Measurements from ENCODE around the gene LCP1.
"Not testable (repeated sequence)": the region's sequence is repeated elsewhere in the genome, so short reads cannot be mapped to it uniquely, and the experiment has no call there.

Gene LCP1

DNA sequence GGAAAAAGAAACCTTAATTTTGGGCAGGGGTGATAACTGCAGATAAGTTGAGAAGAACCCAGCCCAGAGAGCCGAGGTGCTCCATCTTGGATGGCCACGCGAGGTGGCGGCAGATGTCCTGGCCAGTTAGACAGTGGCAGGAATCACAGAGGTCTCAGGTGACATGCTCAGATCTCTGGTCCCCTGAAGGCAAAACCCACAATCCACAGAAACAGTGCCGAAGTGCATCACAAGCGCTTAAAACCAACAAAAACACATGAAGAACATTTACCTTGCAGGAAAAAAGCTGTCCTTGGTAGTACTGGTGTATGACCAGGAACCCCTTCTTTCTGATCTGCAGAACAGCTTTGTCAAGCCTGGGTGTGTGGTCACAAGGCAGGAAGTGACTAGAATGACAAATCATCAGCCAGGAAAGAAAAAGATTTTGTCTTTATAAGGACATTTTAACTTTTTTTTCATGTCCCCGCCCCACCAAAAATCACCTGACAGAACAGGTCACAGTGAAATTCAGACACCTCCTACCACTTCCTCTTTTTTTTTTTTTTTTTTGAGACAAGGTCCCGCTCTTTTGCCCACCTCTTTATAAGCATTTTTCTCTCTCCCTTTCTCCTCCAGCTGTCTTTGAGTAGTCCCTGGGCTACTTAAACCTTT is at the start of gene LCP1:
Gene LCP1 (minus strand): TSS at position 338 of the 651 bp plus-strand sequence. CDS start 22,515 bp downstream, outside the sequence.
- DNase-seq: peak; percentile 90

GRCh38 chr13:46229251-46229650 is 47.3 kb upstream of the LCP1 start:
- no peak for DNase-seq

DNA sequence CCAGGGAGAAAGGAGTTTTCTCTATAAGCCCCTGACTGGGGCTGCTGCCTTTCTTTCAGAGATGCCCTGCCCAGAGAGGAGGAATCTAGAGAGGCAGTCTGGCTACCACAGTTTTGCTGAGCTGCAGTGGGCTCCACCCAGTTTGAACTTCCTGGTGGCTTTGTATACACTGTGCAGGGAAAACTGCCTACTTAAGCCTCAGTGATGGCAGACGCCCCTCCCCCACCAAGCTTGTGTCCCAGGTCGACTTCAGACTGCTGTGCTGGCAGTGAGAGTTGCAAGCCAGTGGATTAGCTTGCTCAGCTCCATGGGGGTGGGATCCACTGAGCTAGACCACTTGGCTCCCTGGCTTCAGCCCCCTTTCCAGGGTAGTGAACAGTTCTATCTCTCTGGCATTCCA is 38.3 kb upstream of the LCP1 start:
- DNase-seq: not testable (repeated sequence)

DNA sequence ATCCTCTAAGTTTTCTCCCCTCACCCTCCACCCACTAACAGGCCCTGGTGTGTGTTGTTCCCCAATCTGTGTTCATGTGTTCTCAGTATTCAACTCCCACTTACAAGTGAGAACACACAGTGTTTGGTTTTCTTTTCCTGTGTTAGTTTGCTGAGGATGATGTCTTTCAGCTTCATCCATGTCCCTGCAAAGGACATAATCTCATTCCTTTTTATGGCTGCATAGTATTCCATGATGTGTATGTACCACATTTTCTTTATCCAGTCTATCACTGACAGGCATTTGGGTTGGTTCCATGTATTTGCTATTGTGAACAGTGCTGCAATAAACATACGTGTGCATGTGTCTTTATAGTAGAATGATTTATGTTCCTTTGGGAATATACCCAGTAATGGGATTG is 32.8 kb upstream of the LCP1 start:
- DNase-seq: not testable (repeated sequence)

GRCh38 chr13:46213242-46213641 is 31.3 kb upstream of the LCP1 start:
- no peak for DNase-seq

DNA sequence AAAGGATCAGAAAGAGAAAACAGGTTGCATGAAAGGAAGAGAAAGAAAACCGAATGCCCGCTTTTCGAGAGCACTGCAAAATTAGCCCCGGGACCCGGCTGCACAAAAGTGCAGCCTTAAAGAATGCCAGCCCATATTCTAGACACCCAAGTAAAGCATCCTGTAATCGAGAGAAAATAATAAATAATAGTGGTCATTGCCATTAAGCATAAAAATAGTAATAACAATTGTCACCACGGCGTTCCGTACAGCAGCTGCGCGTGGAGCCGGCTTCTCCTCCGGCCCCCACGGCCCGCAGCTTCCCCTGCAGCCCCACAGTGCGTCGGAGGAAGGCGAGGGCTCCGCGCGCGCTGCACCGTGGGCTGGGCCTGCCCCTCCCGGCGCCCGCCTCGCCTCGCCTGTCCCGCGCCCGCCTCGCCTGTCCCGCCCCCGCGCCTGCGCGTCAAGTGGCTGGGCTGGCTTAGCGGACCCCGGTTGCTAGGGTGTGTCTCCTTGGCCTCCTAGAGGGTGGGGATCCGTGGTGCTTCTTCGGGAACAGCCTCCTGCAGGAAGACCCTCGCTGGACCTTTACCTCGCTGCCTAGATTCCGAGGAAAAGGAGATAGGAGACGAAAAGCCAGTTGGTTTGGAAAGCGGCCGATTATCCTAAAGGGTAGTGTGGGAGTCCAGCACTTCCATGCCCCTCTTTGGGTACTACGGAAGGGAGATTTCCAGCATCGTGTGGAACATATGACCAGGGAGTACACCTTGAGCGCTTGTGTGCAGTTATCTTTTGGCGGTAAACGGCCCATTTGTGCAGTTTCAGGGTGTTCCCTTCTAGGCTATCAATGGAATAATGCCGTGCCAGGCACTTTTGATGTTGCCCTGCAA is 29.7 kb upstream of the LCP1 start, which contains the start of gene LRRC63:
Gene LRRC63 (plus strand): TSS at position 446 of the 869 bp plus-strand sequence. CDS start 1,107 bp downstream, outside the sequence.
- peak; percentile 85 for DNase-seq

- peak; percentile 52 for DNase-seq
Observed at GRCh38 chr13:46211116-46211482, 29.1 kb upstream of the LCP1 start.

GRCh38 chr13:46210362-46211083 is 28.5 kb upstream of the LCP1 start:
- no peak for DNase-seq

GRCh38 chr13:46207828-46208227 is 25.9 kb upstream of the LCP1 start:
- no peak for DNase-seq

- DNase-seq: no peak
Observed at GRCh38 chr13:46206143-46206542, 24.2 kb upstream of the LCP1 start.

DNA sequence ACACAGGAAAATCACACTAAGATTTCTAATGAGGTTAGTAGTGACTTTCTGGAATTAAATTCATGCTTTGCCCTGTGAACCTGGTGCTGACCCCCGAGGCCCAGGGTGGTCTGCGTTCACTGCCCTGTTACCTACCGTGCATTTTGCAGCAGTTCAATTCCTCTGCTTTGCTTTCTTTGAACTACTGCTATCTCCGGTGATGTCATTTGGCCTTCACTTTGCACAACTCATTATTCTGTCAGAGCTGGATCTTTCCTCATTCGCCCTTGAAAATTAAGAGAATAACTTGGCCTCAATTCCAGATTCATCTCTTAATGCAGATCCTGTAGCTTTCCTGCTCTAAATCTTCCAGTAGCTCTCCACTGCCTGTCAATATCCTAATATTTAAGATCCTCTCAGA is 21.0 kb upstream of the LCP1 start:
- no peak for DNase-seq

DNA sequence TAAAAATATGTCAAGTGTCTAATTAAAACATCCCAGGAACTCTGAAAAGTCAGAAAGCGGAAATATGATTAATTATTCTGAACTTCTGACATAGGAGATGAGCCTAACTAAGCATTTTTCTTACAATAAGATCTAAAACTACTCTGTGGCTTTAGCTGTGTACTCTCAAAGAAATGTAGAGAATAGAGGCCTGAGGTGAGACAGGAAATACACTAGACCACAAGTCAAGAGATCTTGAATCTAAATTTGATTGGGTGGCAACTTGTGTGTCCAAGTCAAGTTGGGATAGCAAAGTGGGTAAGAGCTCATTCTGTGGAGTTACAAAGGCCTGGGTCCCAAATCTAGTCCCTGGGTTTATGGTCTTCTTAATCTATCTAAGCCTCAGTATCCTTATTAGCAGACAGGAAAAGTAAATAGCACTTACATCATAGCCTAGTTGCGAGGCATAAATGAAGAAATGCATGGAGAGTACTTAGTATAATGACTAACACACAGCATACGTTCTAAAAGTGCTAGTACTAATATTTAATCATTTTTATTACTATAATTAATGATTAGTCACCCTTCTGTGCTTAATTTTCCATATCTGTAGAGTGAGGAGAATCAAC is 20.3 kb upstream of the LCP1 start:
- DNase-seq: no peak

- DNase-seq: no peak
Observed at GRCh38 chr13:46198696-46199193, 16.8 kb upstream of the LCP1 start.

DNA sequence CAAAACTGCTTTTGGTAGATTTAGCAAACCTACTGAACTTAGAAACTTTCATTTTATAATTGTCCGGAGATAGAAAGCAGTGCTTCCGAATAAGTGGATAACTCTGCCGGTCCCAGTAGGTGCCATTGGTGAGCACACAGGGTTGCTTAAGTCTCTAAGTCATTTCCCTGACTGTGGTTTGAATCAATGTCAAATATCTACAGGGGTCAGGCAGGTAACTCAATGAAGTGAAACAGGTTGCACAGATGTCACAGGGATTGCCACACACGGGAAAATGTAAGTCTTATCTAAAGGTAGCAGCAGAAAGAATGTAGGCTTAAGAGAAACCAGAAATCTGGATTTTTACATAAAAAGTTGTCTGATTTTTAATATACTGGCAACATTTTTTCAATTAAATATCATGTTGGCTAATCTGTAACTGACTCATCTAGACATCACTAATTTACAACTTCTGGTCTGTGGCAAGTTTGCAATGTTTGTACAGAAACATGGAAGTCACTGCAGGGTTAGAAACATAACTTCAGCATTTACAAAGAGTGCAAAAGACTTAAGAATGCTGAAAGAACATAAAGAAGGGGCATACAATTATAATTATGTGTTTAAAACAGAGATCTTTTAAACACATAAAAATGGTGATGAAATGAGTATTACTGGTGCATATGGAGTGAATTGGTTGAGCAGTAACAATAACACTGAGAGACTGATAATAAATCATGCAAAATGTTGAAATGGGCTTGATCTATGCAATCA is 15.5 kb upstream of the LCP1 start:
- DNase-seq: no peak

- no peak for DNase-seq
Observed at GRCh38 chr13:46195016-46195415, 13.0 kb upstream of the LCP1 start.

- DNase-seq: no peak
Observed at GRCh38 chr13:46192412-46192811, 10.4 kb upstream of the LCP1 start.

- no peak for DNase-seq
Observed at GRCh38 chr13:46185634-46186033, 3.7 kb upstream of the LCP1 start.

DNA sequence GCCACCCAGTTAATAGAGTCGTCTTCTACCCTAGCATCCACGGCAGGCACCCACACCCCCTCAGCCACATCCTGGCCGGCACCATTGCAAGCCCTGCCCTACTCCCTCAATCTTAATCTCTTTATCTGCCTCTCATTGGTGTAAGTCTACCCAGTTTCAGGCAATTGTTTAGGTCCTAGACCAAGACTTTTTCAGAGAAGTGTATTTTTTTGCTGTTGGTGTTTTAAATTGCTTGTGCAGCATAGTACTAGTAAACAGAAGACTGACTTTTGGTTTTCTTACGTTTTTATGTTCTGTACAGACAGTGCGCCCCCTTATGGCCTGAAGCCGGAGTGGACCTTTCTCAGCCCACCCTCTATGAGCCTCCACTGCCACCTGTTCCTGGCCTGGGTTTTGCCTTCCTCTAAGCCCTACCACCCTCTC is 2.3 kb upstream of the LCP1 start:
- DNase-seq: peak; percentile 75

GRCh38 chr13:46183018-46183946 is 1.3 kb upstream of the LCP1 start:
- DNase-seq: no peak

GRCh38 chr13:46182491-46182877 is 507 bp upstream of the LCP1 start:
- no peak for DNase-seq

- no peak for DNase-seq
Observed at GRCh38 chr13:46181377-46181839, 569 bp downstream of the LCP1 start.

All from CD4-positive, alpha-beta T cell treated with Interleukin-15 for 1 hour (primary cell).